HCT116 (cell line): ENCODE data around the gene EPS15. TPM values are rescaled to one million over a fixed set of nuclear protein-coding genes. Genes with fewer than 3 reads are reported as not detected.

ENCODE experiments used
- ATAC-seq: fragments of 200-7000 bp; cut with Tn5 transposase; 2 replicates; pipeline ENCODE4 v1.9.1; 2020; ENCODE audit warnings: mild to moderate bottlenecking, moderate library complexity
- BruUV-seq: library from RNA; stranded (reverse); fragments of 400-500 nt; replicated peaks from 2 replicates; lab custom pipeline; 2021; lab: Mats Ljungman, UMichigan
- CTCF ChIA-PET: fragments of 300-600 bp; sonication (Branson Sonifier 250); formaldehyde crosslinking; loops from one replicate; lab custom pipeline; 2021; ENCODE audit warnings: antibody characterized with exemption; lab: Charles Lee
- POLR2A ChIA-PET: fragments of 300-600, 350-600 bp; sonication (Branson Sonifier 250); formaldehyde crosslinking; loops from one replicate; lab custom pipeline; 2021; ENCODE audit warnings: antibody characterized with exemption; lab: Charles Lee
- RAD21 ChIA-PET, 2 experiments: fragments of 300-600 bp; sonication (Branson Sonifier 250); formaldehyde crosslinking; loops; one replicate each; lab custom pipeline; 2023; ENCODE audit warnings: low total read pairs in 2 of 2; ENCODE audit not compliant: uncharacterized antibody in 2 of 2, unreplicated experiment in 2 of 2, low non-redundant PET in 1 of 2; lab: Charles Lee
- DNase-seq: peaks from one replicate; pipeline ENCODE4 v3.0.0-alpha.2; 2010; ENCODE audit warnings: low read depth, low spot score
- H2AFZ ChIP-seq: fragments of 200-600 bp; shearing (Covaris generic), sonication (generic); 2 replicates; pipeline ENCODE4 v1.6.1; 2017; ENCODE audit warnings: low read depth, mixed run types, mixed read lengths, antibody characterized with exemption, low read length; ENCODE audit not compliant: poor library complexity, severe bottlenecking
- H3K27ac ChIP-seq: 2 replicates; pipeline ENCODE4 v1.5.1; 2012; ENCODE audit warnings: low read depth, low read length
- H3K27me3 ChIP-seq: fragments of 200-600 bp; sonication (generic); 2 replicates; pipeline ENCODE4 v1.6.1; 2016; ENCODE audit warnings: mixed run types, low read length, mixed read lengths; ENCODE audit not compliant: insufficient read depth
- H3K36me3 ChIP-seq, 2 experiments: fragments of 200-500 bp in 1 of 2; fragments of 200-600 bp in 1 of 2; sonication (Bioruptor generic) in 1 of 2; sonication (generic) in 1 of 2; 2 replicates each; pipeline versions ENCODE4 v1.5.1 to v1.6.1; 2014 to 2016; ENCODE audit warnings: low read length in 2 of 2, inconsistent platforms in 1 of 2, mixed read lengths in 1 of 2, mixed run types in 1 of 2; ENCODE audit not compliant: insufficient read depth in 2 of 2, control insufficient read depth in 1 of 2
- H3K4me1 ChIP-seq, 2 experiments: fragments of 200-600 bp in 1 of 2; sonication (generic) in 1 of 2; 2 replicates each; pipeline versions ENCODE4 v1.5.1 to v1.6.1; 2012 to 2017; ENCODE audit warnings: low read length in 2 of 2, inconsistent platforms in 1 of 2, mild to moderate bottlenecking in 1 of 2, mixed read lengths in 1 of 2, mixed run types in 1 of 2, moderate library complexity in 1 of 2; ENCODE audit not compliant: insufficient read depth in 2 of 2, control insufficient read depth in 1 of 2
- H3K4me2 ChIP-seq: fragments of 200-600 bp; sonication (generic); 2 replicates; pipeline ENCODE4 v1.6.1; 2017; ENCODE audit warnings: mixed run types, low read length, mixed read lengths
- H3K4me3 ChIP-seq, 2 experiments: fragments of 200-600 bp in 1 of 2; sonication (generic) in 1 of 2; replicated peaks in 1 of 2; 2 replicates each; pipeline ENCODE4 v1.5.1; 2011 to 2016; ENCODE audit warnings: low read length in 2 of 2, control low read depth in 1 of 2, low read depth in 1 of 2, mild to moderate bottlenecking in 1 of 2, mixed read lengths in 1 of 2, mixed run types in 1 of 2
- H3K79me2 ChIP-seq: fragments of 200-600 bp; sonication (generic); 2 replicates; pipeline ENCODE4 v1.6.1; 2017; ENCODE audit warnings: mild to moderate bottlenecking, mixed run types, low read length, moderate library complexity, mixed read lengths; ENCODE audit not compliant: insufficient read depth
- H3K9ac ChIP-seq: fragments of 200-600 bp; sonication (generic); 2 replicates; pipeline ENCODE4 v1.6.1; 2016; ENCODE audit warnings: low read length, mixed read lengths
- H3K9me2 ChIP-seq: fragments of 200-600 bp; sonication (generic), shearing (Covaris generic); 2 replicates; pipeline ENCODE4 v1.6.1; 2017; ENCODE audit warnings: mixed run types, mild to moderate bottlenecking, moderate library complexity; ENCODE audit not compliant: insufficient read depth
- H3K9me3 ChIP-seq, 2 experiments: fragments of 200-500 bp in 1 of 2; fragments of 200-600 bp in 1 of 2; sonication (Bioruptor generic) in 1 of 2; sonication (generic) in 1 of 2; 2 replicates each; pipeline ENCODE4 v1.6.1; 2014 to 2017; ENCODE audit warnings: low read length in 2 of 2, mixed read lengths in 2 of 2, inconsistent platforms in 1 of 2, low read depth in 1 of 2, mild to moderate bottlenecking in 1 of 2, mixed run types in 1 of 2, moderate library complexity in 1 of 2; ENCODE audit not compliant: control insufficient read depth in 1 of 2, insufficient read depth in 1 of 2
- H4K20me1 ChIP-seq: fragments of 200-600 bp; sonication (generic), shearing (Covaris generic); 2 replicates; pipeline ENCODE4 v1.6.1; 2017; ENCODE audit warnings: mixed run types, mild to moderate bottlenecking, moderate library complexity; ENCODE audit not compliant: insufficient read depth
- ATF3 ChIP-seq: IDR thresholded peaks from 2 replicates; pipeline ENCODE4 v1.6.1; 2012
- CBX3 ChIP-seq: IDR thresholded peaks from 2 replicates; pipeline ENCODE4 v1.6.1; 2012; ENCODE audit warnings: low read depth
- CEBPB ChIP-seq: IDR thresholded peaks from 2 replicates; pipeline ENCODE4 v1.6.1; 2012; ENCODE audit warnings: low read depth
- CTCF ChIP-seq, 3 experiments: fragments of 200-600 bp in 1 of 3; sonication (generic) in 1 of 3; IDR thresholded peaks in 2 of 3; conservative IDR thresholded peaks in 1 of 3; 2 replicates each; pipeline ENCODE4 v1.5.1; 2012 to 2017; ENCODE audit warnings: low read depth in 2 of 3, low read length in 2 of 3, antibody characterized with exemption in 1 of 3, borderline replicate concordance in 1 of 3, control low read depth in 1 of 3, mild to moderate bottlenecking in 1 of 3, mixed read lengths in 1 of 3, mixed run types in 1 of 3, moderate library complexity in 1 of 3; ENCODE audit not compliant: insufficient read depth in 1 of 3
- EZH2phosphoT487 ChIP-seq: fragments of 200-600 bp; IDR thresholded peaks from 2 replicates; pipeline ENCODE4 v1.6.1; 2018; ENCODE audit warnings: antibody characterized with exemption, borderline replicate concordance
- FOSL1 ChIP-seq: IDR thresholded peaks from 2 replicates; pipeline ENCODE4 v1.6.1; 2012; ENCODE audit warnings: low read depth
- JUND ChIP-seq: IDR thresholded peaks from 2 replicates; pipeline ENCODE4 v1.6.1; 2012
- POLR2A ChIP-seq: IDR thresholded peaks from 2 replicates; pipeline ENCODE4 v1.7.0; 2011; ENCODE audit warnings: borderline replicate concordance; ENCODE audit not compliant: insufficient read depth, insufficient read length; ENCODE audit errors: extremely low read depth
- RAD21 ChIP-seq: IDR thresholded peaks from 2 replicates; pipeline ENCODE4 v1.6.1; 2012; ENCODE audit warnings: low read depth, mild to moderate bottlenecking
- REST ChIP-seq: IDR thresholded peaks from 2 replicates; pipeline ENCODE4 v1.6.1; 2012; ENCODE audit warnings: low read depth
- SP1 ChIP-seq: IDR thresholded peaks from 2 replicates; pipeline ENCODE4 v1.6.1; 2012; ENCODE audit warnings: low read depth
- ZNF274 ChIP-seq: fragments of 200-500 bp; sonication (Bioruptor generic); IDR thresholded peaks from 2 replicates; pipeline ENCODE4 v1.6.1; 2014; ENCODE audit warnings: mild to moderate bottlenecking, low read depth, low read length, inconsistent platforms
- intact Hi-C: fragments of 100-400 bp; cut with micrococcal nuclease; formaldehyde crosslinking; loops from 2 replicates; pipeline ENCODE4 v1.10.0; 2022
- total RNA-seq: library from RNA; stranded (reverse); gene quantifications from one replicate; pipeline ENCODE4 v1.2.1, GENCODE V29; 2021; ENCODE audit not compliant: unreplicated experiment

Gene EPS15
- total RNA-seq, 1 experiment from 2014 or later = 41.2 TPM

GRCh38 chr1:51523931-51524330 lies 4.9 kb upstream of the EPS15 start:
- no peak overlapping the region for H2AFZ ChIP-seq
- CTCF ChIA-PET = interaction anchor here (1.2 kb wide), 1 partner anchor 12 kb away, joined by 4 read pairs; no protein-coding TSS in a partner anchor

More at GRCh38 chr1:51523931-51524330, 4.9 kb upstream of the EPS15 start:
- no peaks in the 10 kb centered on the region for H3K9me3 ChIP-seq
- no peaks in the 10 kb centered on the region for H3K36me3 ChIP-seq
- no peak overlapping the region for H3K4me3 ChIP-seq
- H3K27ac ChIP-seq = no peak overlapping the region
- H3K4me2 ChIP-seq = no peak overlapping the region
- no peak for DNase-seq
- no peaks in the 10 kb centered on the region for H3K9me2 ChIP-seq
- intact Hi-C loops = no loop called here
- H3K79me2 ChIP-seq = no peaks in the 10 kb centered on the region
- H3K4me1 ChIP-seq = no peaks in the 10 kb centered on the region
- BruUV-seq = no TSS peak
- no peaks in the 10 kb centered on the region for H4K20me1 ChIP-seq
- TF ChIP-seq CTCF (IDR thresholded peaks at IDR 0.05 in 2 of 3, conservative IDR thresholded peaks at IDR 0.05 in 1 of 3; ENCODE audit: borderline replicate concordance in 1 of 3, insufficient read depth in 1 of 3, low read depth in 2 of 3, low read length in 2 of 3) = no peak
- TF ChIP-seq SP1 = no peak
- TF ChIP-seq ATF3 = no peak
- TF ChIP-seq FOSL1 = no peak
- no peak for TF ChIP-seq EZH2phosphoT487
- no peak for TF ChIP-seq ZNF274
- no peak for TF ChIP-seq RAD21
- no peak for TF ChIP-seq POLR2A
- TF ChIP-seq CEBPB = no peak
- no peak for TF ChIP-seq JUND
- TF ChIP-seq REST = no peak
- TF ChIP-seq CBX3 = no peak
- TF ChIP-seq, all 23 proteins: peak for 0
- ChIA-PET RAD21 (no interaction called here), POLR2A (no interaction called here)
- Histone ChIP-seq H3K27me3 (no peaks in the 10 kb centered on the region), H3K9ac (no peak overlapping the region)
- no peak for ATAC-seq
